MM.1S (cell line): ENCODE data around the gene PLA2G15.

Experiments
- CTCF ChIP-seq: fragments of 300-600 bp; sonication (generic); IDR thresholded peaks from 2 replicates; pipeline ENCODE4 v1.5.1; 2016; ENCODE audit warnings: antibody characterized with exemption, low read length, mixed read lengths
- EZH2 ChIP-seq: fragments of 300-600 bp; sonication (generic); optimal IDR thresholded peaks from 2 replicates; pipeline ENCODE3; 2017; ENCODE audit warnings: low read depth, mild to moderate bottlenecking, antibody characterized with exemption, low read length, mixed read lengths
- EZH2phosphoT487 ChIP-seq: fragments of 300-600 bp; sonication (generic); IDR thresholded peaks from 2 replicates; pipeline ENCODE4 v1.6.1; 2018; ENCODE audit warnings: antibody characterized with exemption, low read length

- no peak for TF ChIP-seq CTCF
- no peak for TF ChIP-seq EZH2
- TF ChIP-seq EZH2phosphoT487 = no peak
Measured at GRCh38 chr16:68300734-68301459, 55.7 kb downstream of the PLA2G15 start.
